T follicular helper cell (primary cell): ENCODE data around the gene FGF19.

Source experiments
- DNase-seq: peaks from one replicate; pipeline ENCODE4 v3.0.0-alpha.2; 2020; ENCODE audit warnings: low read depth
- total RNA-seq, 2 experiments: gene quantifications; one replicate each; lab custom pipeline; 2026; lab: John Stamatoyannopoulos, UW

The FGF19 gene, protein sequence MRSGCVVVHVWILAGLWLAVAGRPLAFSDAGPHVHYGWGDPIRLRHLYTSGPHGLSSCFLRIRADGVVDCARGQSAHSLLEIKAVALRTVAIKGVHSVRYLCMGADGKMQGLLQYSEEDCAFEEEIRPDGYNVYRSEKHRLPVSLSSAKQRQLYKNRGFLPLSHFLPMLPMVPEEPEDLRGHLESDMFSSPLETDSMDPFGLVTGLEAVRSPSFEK
- total RNA-seq = 0 to 0.04 reads per million in 2 experiments

- DNase-seq = no peak
Measured at GRCh38 chr11:69703768-69704507, at the start of gene FGF19. TSS of gene FGF19 (minus strand) at chr11:69704022. CDS start at chr11:69703876, 146 bp downstream.

- DNase-seq = no peak
Measured at GRCh38 chr11:69752890-69753289, 49.1 kb upstream of the FGF19 start.

DNA sequence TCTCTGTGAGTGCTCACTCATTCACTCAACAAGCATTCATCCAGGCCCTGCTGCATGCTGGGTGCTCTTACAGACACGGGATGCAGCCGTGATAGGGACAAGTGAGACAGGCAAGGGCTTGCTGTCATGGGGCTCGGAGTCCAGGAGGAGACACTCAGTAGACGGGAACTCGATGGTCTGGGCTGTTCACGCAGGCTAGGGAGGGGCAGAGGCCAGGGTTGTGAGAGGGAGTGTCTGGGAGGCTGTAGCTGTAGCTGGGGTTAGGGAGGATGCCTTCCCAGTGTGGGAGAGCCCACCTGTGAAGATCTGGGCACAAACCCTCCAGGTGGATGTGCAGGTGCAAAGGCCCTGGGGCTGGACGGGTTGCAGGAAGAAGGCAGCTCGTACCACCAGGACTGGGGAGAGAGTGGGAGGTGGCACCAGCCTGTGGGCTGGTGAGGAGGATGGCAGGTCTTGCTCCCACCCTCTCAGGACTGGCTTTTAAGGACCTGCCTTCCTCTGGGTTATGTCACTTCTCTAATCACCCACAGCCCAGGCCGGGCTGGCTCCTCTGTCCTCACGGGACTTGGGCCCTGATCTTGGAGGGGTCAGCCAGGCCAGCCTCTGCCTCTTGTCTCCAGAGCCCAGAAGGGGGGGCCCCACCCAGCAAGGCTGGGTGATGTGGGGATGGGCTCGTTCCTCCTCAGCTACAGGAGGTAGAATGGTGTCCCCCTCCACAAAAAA lies 47.2 kb upstream of the FGF19 start:
- no peak for DNase-seq

DNA sequence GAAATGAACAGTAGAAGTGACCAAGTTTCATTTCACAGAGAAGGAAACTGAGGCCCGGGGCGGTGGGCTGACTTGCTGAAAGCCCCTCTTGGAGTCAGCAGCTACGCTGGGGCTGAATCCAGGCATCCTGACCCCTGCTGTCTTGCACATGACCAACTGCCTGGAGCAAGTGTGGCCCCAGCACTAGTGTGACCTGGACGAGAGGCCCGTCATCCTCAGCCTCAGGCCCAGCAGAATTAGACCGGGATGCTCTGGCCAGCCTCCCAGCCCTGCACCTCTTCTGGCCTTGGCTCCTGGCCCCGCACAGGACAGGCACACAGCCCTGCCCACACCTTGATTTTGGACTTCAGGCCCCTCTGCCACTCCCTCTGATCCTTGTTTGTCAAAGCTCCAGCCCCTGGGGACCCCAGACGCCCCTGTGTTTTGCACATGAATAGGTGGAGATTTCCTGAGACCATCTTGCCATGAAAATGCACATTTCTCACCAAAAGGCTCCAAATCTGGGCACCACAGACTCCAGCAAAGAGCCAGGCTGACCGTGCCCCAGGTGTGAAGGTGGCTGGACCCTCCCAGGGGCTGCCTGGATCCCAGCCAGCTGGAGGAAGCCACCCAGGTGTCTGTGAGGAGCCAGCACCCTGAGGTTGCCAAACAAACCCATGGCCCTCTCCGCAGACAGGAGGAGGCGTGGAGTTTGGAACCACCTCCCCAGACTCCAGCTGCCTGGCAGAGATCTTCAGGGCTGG lies 46.5 kb upstream of the FGF19 start:
- no peak for DNase-seq

GRCh38 chr11:69748637-69749036 lies 44.8 kb upstream of the FGF19 start:
- DNase-seq = no peak

GRCh38 chr11:69746752-69747742 lies 43.2 kb upstream of the FGF19 start:
- no peak for DNase-seq

- DNase-seq = no peak
Measured at GRCh38 chr11:69746140-69746539, 42.3 kb upstream of the FGF19 start.

DNA sequence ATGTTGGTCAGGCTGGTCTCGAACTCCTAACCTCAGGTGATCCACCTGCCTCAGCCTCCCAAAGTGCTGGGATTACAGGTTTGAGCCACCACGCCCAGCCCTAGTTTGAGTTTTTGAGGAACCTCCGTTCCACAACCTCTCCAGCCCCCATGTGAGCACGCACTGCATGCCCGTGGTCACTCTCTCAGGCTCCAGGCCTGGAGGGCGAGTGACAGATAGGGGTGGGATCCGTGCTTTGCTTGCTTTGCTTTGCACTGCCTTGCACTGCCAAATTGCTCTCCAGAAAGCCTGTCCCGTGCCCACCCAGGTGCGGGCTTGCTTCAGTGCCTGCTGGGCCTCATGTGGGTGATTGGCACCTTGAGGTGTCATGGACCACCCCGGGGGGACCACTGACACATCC lies 41.4 kb upstream of the FGF19 start:
- DNase-seq = no peak

GRCh38 chr11:69744435-69744834 lies 40.6 kb upstream of the FGF19 start:
- DNase-seq = no peak

DNA sequence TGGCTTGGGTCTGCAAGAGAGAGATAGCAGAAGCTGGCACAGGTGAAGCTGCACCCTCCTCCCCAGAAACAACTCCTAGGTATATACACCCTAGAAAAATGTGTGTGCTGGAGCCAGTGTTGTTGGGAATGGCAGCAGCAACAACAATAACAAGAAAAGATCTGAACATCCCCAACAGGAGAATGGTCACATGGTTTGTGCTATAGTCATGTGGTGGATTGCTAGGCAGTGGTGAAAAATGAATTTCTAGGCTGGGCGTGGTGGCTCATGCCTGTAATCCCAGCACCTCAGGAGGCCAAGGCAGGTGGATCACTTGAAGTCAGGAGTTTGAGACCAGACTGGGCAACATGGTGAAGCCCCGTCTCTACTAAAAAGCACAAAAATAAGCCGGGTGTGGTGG lies 31.0 kb upstream of the FGF19 start:
- no peak for DNase-seq

- no peak for DNase-seq
Measured at GRCh38 chr11:69734367-69734766, 30.5 kb upstream of the FGF19 start.

DNA sequence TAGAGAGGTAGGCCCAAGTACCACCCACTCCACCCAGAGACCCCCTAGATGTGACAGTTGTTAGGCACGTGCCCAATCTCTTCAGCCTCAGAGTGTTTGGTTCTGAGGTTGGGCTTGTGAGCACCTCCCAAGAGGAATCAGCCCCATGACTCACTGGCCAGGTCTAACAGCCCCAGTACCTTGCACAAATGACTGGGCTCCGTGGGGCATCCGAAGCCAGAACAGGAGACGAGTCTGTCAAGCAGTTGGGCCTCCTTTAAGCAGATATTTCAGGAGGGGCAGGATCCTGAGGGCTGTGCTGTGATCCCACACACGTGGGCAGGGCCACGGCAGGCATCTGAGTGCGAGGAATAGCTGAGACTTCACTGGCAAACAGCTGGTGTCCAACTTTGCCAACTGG lies 29.1 kb upstream of the FGF19 start:
- DNase-seq = no peak

- DNase-seq = no peak
Measured at GRCh38 chr11:69731110-69731509, 27.3 kb upstream of the FGF19 start.

DNA sequence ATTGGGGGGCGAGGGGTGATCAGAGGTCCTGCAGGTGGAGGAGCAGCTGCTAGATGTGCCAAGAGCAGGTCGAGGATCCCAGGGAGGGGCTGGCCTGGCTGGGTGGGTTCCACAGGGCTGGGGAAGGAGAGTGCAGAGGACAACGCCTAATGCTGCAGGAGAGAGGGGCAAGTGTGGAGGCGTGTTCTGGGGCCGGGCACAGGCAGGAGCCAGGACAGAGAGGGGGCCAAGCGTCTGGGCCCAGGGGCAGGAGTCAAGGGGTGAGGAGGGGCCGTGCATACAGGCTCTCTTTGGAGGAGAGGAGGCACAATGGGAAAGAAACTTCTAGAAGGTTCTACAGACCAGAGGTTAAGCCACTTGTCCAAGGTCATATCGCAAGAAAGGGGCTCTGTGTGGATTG lies 26.7 kb upstream of the FGF19 start:
- no peak for DNase-seq

GRCh38 chr11:69729252-69729651 lies 25.4 kb upstream of the FGF19 start:
- DNase-seq = no peak

DNA sequence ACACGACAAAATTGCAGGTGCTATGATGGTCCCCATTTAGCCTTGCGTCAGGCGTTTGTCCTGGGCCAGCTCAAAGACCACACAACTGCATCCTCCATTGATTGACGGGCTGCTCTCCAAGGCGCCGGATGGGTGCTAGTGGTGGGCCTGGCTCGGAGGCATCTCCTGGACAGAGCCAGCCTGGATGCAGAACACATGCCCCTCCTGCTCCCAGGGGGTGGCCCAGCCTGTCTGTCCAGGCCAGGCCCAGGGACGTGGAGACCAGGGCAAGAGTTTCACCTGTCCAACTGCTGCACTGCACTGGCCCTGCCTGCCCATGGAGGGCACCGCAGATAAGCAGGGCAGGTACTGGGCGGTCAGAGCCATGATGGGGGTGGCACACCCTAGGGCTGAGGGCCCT lies 23.4 kb upstream of the FGF19 start:
- DNase-seq = no peak

GRCh38 chr11:69726481-69726880 lies 22.7 kb upstream of the FGF19 start:
- no peak for DNase-seq

DNA sequence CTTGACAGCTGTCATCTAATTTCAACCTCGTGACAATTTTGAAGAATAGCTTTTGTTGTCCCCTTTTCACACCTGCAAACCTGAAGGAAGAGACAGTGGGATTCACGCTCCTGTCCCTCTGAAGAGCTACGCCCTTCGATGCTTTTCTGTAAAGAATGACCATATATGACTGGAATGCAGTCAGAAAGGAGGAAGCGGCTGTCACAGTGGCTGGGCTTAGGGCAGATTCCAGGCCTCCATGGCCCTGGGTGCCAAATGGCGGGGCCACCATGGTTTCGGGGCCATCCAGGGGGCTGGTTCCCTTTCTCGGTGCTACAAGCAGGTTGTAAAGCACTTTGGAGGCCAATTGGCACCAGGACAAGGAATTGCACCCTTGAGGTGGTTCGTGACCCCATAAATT lies 22.2 kb upstream of the FGF19 start:
- DNase-seq = no peak

DNA sequence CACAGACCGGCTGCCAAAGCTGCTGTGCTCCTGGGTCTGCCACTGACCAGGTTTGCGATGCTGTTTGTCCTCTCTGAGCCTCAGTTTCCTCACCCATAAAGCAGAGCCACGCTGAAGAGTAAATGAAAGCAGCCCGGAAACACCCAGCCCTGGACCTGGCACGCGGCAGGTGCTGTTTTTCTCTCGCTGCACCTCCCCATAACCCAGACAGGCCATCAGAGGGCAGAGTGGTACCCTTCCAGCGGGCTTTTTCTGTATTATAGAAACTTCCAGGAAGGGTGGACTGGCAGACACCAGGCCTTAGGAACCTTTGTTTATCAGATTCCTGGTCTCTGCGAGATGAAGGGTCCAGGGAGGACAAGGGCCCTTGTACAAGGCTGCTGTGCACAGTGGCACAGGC lies 17.9 kb upstream of the FGF19 start:
- no peak for DNase-seq

DNA sequence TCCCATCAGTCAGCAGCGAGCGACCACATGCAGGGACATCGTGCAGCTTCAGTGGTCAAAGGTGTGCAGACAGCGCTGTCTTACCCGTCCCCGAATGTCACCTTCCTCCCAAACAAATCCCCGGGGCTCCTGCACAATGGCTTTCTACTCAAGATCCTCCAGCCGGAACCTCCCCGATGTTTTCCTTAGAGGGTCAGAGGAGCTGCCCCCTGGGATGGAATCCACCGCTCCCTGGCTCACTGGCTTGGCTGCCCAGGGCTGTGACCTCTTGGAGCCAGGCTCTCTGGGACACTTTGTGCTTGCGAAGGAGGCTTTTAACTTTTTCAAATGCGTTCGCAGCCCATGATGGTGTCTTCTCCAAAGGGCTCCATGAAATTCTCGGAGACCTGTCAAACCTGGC lies 17.3 kb upstream of the FGF19 start:
- DNase-seq = no peak

DNA sequence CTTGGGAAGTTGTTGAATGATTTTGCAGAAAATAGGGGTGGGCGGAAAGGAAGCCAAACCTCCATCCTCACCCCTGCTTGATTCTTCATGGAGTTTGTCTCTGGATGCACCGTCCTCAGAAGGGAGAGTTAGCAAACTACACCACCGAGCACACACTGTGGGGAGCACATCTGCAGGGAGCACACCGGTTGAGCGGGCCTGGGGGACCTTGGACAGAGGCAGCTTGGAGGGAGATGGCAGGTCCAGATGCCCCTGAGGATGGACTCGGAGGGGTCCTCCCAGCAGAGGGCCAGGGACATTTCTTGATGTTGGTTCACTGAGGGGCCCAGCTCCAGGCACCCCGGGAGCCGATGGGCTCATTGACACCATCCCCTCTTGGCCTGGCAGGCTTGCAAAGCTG lies 15.1 kb upstream of the FGF19 start:
- DNase-seq = no peak
